GM21529 (cell line): ENCODE results near the gene IMMP2L.
"Not testable (repeated sequence)": the region's sequence is repeated elsewhere in the genome, so short reads cannot be mapped to it uniquely, and the experiment has no call there.

Experiments
- ATAC-seq: cut with Tn5 transposase; IDR thresholded peaks from one replicate; pipeline ENCODE4 v1.9.1; 2021; ENCODE audit not compliant: unreplicated experiment

The IMMP2L gene

DNA sequence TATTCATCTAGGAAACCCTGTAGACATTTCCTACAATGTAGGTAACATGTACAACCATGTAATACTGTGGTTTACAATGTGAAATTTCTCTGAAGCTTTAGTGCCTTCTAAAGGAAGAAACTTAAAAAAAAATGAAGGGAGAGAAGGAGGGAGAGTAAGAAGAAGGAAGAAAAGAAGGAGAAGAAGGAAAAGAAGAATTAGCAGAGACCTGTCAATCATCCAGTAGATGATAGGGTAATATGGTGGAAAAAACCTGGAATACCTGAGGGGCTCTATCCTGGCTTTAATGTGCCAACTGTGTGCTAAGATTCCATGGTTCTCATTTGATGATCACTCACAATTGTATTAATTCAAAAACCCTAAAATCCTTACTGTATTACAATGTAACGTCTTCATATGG is 474.0 kb downstream of the IMMP2L start:
- ATAC-seq = no peak

DNA sequence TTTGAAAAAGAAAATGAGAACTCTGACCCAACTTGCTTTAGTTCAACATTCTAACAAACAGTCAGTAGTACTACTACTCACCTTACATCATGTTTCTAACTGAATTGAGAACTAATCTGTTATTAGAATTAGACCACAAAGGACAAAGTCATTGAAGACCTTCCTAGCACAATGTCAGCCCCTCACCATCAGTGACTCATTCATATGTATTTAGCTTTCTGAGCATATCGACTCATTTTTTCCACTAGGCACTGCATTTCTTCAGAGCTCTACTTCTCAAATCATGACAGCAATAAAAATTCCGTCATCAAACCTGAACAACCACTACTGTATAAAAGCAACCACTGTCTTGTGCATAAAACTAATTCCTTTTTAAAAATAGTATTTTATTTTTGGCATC is 475.8 kb downstream of the IMMP2L start:
- ATAC-seq = no peak

DNA sequence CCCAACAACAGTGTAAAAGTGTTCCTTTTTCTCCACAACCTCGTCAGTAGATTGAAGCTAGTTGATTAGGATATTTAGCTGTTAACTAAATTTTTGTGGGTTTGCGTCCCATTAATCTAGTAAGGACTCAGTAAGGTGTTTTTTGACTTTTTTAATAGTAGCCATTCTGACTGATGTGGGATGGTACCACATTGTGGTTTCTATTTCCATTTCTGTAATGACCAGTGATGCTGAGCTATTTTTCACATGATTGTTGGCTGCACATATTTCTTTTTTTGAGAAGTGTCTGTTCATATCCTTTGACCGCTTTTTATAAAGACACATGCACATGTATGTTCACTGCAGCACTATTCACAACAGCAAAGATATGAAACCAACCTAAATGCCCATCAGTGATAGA is 476.9 kb downstream of the IMMP2L start:
- no peak for ATAC-seq

DNA sequence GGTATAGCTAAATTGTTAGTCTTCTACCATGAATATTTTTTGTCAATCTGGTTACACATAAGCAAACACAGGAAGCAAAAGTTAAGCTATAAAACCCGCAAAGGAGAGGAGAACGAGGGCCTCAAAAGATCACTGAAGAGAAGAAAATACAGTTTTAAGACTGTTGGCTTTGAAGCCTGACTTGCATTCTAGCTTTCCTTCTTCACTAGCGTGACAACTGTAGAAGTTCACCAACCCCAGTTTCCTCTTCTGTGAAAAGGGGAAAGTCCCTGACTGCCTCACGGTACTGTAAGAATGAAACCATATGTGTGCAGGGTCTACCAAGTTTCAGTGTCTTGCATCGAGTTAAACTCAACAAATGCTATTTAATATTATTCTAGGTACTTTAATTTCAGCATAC is 478.9 kb downstream of the IMMP2L start:
- peak; percentile 99 for ATAC-seq

DNA sequence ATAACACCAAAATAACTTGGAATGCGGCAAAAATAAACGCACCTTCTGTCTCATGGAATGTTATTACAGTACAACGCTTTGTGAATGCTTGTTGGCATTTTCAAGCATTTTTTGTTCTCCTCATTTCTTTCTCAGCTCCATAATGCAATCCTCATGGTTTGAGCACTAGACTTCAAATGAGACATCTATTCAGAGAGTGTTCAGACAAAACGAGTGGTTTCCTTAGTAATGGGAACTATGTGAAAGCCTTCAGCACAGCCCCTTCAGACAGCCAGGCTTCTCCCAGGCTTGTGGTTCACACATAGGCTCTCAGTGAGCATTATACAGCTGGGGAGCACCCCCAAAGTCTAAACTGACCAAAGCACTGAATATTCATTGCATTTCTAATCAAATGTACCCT is 479.9 kb downstream of the IMMP2L start:
- no peak for ATAC-seq

DNA sequence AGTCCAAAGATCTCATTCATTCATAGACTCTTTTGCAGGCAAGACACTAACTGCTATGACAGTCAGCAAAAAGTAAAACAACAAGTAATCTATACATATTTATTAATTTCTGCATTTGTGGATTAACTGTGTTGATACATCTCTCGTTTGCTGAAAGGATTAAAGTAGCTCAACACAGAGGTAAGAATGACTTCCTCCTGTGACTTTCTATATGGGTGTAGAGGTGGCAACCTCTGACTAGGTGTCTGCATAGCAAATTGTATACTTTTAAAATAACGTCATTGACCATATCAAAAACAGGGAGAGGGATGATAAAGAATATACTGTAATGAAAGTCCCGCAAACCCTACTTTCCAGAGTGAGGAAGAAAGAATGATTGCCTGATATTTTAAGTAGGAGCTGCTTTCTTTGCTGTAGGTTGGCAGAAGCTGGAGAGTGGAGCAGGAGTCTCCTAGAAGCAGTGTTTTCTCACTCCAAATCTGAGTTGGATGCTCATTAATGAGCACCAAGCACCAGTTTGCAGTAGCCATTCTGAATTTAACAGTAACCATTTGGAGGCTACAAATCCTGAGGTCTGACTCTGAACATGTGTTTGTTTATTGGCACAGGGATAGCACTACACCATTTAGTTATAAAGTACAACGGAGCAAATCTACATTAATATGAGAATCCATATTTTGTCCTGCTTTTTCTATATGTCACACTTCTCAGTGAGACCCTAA is 480.6 kb downstream of the IMMP2L start:
- no peak for ATAC-seq

DNA sequence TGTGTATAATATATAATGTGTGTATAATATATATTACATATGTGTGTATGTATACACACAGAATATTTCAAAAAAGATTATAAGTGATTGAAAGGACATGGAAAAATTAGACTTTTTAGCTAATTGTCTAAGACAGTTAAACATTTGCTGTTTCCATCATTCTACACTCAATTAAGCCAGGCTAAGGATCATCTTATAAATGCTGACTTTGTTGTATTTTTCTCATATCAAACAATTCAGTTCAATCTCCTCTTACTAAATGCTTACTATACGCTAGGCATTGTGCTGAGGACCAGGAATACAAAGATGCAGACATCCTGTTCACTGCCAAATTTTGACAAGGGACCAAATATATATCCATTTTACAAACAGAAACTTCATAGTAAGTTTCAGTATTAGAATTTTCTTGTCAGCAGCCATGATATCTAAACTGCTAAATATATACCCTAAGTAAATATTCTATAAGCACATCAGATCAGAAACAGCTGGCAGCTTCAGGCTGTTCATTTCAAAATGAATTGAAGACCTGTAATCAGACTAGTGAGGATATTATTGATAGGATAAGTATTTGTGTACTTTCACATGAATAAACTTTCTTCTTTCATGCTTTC is 481.7 kb downstream of the IMMP2L start:
- peak; percentile 25 for ATAC-seq

DNA sequence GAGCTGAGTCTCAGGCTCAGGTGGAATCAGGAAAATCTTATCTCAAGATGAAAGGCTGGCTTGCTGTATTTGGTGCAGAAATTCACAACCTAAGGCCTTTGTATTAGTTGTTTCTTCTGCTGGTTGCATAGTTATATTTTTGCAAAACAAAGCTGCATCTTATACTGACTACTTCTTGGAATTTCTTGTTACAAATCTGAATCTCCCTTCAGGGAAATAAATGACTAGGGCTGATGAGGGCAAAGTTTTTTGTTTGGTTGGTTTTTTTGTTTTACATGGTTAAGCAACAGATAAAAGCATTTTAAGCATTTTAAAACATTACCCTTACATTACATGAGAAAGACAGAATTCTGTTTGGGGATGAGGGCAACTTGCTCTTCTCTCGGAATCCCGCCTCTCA is 485.3 kb downstream of the IMMP2L start:
- ATAC-seq = no peak

DNA sequence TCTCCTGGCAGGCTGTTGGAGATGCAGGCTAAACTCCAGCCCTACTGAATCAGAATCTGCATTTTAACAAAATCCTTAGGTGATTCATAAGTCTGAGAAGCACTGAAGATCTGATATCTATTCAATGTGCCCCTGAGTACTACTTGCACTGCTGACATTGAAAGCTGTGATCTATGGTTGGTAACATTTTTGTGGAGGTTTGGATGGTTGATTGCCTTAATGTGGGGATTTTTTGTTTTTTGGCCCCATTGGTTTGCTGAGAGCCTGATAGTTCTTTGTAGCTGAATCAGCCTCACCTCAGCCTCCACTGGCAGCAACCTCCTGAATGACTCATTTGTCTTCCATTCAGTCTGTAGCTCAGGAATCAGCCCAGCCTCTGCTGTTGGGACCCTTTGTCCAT is 486.1 kb downstream of the IMMP2L start:
- no peak for ATAC-seq

DNA sequence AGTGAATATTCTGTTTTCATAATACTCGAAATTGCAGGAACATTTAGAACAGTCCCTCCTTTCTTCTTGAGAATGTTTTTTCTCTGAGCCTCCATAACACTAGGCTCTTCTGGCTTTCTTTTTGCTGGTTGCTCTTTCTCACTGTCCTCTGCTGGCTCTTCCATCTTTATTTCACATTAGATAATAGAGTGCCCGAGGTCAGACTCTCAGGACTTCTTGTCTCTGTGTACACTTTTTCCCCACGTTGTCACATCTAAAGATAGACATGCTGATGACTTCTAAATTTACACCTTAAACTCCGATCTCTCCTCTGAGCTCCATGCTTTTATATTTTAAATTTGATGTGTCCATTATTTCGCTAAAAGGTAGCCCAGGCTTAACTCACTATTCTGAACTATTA is 486.8 kb downstream of the IMMP2L start:
- no peak for ATAC-seq

DNA sequence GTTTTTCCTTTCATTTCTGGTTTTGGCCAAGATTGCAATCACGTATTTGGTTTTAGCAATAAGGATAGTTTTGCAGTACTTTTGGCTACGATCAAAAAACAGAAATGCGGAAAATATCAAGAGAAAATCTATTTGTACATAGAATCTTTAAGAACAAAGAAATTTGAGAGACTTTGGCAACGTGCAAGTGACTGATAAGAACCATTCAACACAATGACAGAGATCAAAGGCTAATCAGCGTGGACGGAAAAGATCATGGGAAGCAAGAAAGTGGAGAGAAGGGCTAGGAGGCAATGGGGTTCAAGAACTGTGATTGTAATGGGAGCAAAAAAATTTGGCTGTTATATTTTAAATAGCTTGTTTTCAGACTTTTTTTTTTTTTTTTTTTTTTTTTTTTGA is 487.5 kb downstream of the IMMP2L start:
- no peak for ATAC-seq

DNA sequence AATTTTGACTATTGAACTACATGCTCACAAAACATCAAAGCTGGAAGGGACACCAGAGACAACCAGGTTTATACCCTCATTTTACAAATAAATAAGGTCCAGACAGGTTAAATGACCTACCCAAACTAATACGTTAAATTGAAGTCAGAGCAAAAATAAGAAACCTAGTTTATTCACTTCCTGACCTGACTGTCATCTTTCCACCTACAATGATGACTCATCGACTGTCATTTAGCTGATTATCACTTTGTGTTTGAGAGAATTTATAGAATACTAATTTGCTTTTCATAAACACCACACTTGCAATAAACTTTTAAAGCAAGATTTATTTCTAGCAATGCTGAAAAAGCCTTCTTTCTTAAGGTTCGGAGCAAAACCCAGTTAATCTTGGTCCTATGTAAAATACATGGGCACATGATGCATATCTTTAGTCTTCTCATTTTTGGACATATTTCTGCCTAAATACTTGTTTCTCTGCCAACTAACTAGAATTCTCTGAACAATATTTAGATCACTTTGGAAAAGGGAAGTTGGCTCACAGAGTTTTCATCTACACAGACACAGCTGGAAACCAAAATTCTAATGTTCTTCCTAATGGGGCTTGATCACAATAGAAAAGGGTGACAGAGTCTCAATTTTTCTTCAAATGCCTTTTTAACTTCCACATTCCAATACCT is 488.1 kb downstream of the IMMP2L start:
- ATAC-seq = no peak

DNA sequence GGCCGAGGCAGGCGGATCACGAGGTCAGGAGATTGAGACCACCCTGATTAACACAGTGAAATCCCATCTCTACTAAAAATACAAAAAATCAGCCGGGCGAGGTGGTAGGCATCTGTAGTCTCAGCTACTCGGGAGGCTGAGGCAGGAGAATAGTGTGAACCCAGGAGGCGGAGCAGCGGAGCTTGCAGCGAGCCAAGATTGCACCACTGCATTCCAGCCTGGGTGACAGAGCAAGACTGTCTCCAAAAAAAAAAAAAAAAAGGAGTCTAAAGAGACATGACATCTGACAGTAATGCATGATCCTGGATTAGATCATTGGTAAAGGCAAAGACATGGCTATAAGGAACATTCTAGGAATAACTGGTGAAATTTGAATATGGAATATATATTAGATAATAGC is 489.6 kb downstream of the IMMP2L start:
- not testable (repeated sequence) for ATAC-seq

DNA sequence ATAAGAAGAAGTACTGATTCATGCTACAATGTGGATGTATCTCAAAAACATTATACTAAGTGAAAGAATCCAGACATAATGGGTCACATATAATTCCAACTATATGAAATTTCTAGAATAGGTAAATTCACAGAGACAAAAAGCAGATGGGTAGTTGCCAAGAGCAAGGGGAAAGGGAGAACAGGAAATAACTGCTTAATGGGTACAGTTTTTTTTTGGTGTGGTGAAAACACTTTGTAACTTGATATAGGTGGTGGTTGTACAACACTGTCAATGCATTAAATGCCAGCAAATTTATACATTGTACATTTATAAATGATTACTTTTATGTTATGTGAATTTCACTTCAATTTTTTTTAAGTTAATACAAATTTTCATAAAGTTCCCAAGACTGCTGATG is 490.7 kb downstream of the IMMP2L start:
- ATAC-seq = no peak

DNA sequence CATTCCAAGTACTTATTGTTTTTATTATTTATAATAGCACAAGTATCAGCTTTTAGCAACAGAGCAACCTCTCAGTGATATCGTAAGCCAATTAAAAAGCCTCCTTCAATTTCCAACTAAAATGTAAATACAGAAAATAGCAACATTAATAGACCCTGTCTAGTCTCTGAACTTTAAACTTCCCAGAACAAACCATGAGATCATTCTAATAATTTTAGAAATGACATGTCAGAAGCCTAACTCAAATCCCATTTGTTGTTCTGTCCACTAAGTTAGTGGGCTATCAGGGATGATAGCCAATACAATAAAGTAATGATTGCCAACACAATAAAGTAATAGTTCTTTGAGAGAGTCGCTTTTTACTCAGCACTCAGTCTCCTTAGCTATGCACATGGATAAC is 493.7 kb downstream of the IMMP2L start:
- ATAC-seq = no peak

DNA sequence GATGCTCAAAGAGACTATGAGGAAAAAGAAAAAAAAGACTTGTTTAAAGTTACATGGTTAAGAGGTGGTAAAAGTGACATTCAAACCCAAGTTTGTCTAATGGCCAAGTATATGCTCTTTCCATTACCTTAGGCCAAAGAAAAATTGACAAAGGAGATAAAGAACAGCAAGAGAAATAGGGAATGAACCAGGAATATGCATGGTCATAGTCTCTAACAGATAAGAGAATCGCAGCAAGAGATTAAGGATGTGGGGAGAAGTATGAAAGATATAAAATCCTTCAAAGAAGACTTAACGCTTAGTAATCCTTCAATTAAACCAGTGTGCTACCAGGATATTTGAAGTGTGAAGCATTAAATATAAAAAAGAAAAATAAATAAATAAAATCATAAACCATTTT is 494.6 kb downstream of the IMMP2L start:
- ATAC-seq = no peak

DNA sequence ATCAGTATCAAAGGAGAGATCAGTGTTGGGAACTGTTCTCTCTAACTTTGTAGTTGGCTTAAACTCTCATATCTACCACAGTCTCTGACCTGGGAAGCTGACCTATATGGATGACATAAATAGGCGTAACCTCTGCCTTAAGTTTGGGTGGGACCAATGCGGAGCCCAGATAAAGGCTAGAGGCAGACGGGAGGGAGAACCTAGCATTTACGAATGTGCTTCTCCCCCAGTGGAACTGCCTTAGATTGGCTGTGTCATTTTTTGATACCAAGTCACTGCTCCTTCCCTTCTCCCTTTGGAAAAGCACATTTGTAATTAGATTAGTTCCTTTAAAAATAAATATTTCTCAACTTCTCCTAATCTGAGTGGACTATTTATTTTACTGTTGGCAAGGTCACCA is 495.0 kb downstream of the IMMP2L start:
- no peak for ATAC-seq

DNA sequence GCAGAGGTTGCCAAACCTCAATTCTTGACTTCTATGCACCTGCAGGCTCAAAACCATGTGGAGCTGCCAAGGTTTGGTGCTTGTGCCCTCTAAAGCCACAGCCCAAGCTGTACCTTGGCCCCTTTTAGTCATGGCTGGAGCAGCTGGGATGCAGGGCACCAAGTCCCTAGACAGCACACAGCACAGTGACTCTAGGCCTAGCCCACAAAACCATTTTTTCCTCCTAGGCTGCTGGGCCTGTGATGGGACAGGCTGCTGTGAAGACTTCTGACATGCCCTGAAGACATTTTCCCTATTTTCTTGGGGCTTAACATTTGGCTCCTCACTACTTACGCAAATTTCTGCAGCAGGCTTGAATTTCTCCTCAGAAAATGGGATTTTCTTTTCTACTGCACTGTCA is 499.1 kb downstream of the IMMP2L start:
- no peak for ATAC-seq

DNA sequence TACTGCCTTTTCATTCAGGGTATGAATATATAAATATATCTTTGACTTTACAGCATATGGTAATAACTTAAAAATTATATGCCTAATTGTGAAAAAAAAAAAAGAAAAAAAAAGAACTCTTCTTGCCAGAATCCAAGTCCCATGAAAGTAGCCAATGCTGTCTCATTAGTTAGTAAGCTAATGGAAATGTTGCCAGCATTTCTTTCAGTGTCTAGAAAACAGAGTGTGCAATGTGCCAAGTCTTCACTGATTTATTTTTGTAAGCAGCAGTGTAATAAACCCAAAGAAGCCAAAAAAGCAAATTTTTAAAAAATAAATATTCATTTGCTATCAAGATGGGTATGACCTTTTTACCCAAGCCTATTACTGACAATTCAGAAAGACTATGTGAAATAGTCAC is 502.5 kb downstream of the IMMP2L start:
- ATAC-seq = no peak

DNA sequence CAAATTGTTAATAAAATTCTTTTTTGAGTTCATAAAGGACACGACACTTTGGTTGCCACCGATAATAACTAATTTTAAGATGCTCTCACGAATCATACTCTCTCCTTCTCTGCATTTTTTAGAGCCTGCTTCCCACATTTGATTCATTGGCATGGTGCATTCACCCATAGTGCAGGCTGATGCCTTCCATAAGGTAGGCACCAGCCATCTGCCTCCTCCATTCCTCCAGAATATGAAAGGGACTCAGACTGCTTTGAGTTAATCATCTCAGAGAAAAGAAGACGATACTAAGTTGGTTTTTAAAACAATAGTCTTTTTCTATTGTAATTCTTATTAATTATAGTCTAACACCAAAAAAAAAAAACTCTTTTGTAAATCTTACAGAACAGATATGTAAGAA is 505.2 kb downstream of the IMMP2L start:
- ATAC-seq = no peak

DNA sequence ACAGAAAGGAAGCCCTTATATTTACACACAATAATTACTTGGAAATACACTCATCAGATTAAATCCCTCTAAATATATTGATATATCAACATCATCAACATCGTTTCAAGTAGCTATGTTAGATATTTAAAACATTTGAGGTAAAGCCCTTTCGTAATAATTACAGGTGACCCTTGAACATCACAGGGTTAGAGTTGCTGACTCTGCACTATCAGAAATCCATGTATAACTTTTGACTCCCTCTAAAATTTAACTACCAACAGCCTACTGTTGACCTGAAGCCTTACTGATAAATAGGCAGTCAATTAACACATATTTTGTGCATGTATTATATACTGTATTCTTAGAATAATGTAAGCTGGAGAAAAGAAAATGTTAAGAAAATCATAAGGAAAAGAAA is 505.9 kb downstream of the IMMP2L start:
- ATAC-seq = no peak

DNA sequence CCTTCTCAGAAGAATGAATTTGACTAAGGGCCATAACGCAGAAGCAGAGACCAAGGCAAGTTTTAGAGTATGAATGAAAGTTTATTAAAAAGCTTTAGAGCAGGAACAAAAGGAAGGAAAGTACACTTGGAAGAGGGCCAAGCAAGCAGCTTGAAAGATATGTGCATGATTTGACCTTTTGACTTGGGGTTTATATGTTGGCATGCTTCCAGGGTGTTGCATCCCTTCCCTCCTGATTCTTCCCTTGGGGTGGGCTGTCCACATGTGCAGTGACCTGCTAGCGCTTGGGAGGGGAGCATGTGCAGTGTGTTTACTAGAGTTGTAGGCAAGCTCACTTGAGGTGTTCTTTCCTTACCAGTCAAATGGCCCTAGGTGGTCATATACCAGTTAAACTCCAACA is 509.3 kb downstream of the IMMP2L start:
- no peak for ATAC-seq

DNA sequence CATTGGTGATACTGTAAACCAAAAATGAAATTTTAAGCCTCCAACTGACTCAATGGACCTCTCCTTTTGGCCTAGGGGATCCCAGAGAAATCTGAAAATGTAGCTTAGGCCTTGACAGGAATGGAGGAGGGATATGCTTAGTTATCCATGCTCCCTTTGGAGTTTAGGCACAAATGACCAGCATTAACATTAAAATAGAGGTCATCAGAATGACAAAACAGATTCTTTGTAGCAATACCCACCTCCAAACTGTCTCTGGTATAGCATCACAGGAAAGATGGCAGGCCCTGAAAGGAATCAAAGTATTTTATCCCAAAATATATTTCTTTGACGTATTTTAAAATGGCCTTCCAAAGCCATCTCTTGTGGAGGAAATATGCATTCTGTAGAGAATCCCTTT is 510.5 kb downstream of the IMMP2L start:
- no peak for ATAC-seq
